ENCODE results near the gene RUSF1. TPM values are rescaled to one million over a fixed set of nuclear protein-coding genes. Genes with fewer than 3 reads are reported as not detected.

RUSF1 gene
- polyA plus RNA-seq, 3 donors: 69.2 to 72.4 (median 71.8) TPM

DNA sequence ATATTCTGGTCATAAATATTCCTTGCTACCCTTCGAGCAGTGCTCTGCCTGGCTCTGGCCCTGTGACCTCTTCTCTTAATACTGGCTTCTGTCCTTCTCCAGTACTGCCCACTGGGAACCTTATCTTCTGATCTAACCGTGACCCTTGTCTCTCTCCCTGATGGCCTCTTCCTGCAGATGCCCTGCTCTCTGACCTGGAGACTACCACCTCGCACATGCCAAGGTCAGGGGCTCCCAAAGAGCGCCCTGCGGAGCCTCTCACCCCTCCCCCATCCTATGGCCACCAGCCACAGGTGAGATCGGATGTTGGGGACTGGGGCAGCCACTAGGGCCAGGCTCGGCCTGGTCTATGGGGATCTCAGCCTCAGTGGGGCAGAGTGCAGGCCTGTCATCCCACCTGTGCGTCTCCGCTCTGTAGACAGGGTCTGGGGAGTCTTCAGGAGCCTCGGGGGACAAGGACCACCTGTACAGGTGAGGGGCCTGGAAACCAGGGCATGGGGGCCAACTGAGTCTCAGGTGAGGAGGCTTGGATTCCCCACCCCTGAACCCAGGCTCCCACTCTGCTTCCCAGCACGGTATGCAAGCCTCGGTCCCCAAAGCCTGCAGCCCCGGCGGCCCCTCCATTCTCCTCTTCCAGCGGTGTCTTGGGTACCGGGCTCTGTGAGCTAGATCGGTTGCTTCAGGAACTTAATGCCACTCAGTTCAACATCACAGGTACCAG is 34.8 kb downstream of the RUSF1 start:
- DNase-seq (ENCODE audit: low read depth in 3 of 3, low spot score in 2 of 3): no peak

- DNase-seq (ENCODE audit: low read depth in 3 of 3, low spot score in 2 of 3): no peak
These were observed 35.4 kb downstream of the RUSF1 start for GRCh38 chr16:31472709-31473203.

GRCh38 chr16:31471875-31472708 is 36.1 kb downstream of the RUSF1 start, which contains the start of gene TGFB1I1:
TSS of gene TGFB1I1 (plus strand) at chr16:31472152. CDS start at chr16:31472189, 37 bp downstream.
- DNase-seq (ENCODE audit: low read depth in 3 of 3, low spot score in 2 of 3): no peak

DNA sequence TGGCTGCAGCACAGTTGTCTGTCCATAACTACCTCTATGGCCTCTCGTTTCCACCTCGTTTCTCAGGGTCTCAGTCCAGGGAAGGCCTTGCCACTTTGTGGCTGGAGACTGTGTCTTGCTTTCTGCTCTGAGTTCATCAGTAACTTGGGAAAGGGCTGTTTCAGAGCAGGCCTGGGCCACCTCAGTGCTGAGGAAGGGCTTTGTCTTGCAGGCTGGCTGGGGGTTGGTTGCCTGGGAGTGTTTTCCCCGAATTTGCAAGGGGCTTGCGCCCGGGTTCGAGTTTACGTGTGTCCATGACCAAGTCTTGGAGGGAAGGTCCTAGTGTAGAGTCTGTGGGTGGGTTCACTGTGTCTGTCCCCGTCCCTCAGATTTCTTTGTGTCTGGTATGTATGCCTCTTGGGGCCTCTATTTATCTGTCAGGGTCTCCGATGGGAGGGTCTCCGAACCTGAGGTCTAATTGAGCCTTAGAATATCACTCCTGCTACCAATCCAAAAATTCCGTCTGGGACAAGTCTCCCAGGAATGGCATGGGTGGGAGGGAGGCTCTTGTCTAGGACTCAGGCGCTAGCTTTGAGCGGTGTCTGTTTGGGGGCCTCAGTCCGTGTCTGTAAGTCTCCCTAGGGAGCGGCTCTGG is 36.8 kb downstream of the RUSF1 start:
- DNase-seq (ENCODE audit: low read depth in 3 of 3, low spot score in 2 of 3): no peak

DNA sequence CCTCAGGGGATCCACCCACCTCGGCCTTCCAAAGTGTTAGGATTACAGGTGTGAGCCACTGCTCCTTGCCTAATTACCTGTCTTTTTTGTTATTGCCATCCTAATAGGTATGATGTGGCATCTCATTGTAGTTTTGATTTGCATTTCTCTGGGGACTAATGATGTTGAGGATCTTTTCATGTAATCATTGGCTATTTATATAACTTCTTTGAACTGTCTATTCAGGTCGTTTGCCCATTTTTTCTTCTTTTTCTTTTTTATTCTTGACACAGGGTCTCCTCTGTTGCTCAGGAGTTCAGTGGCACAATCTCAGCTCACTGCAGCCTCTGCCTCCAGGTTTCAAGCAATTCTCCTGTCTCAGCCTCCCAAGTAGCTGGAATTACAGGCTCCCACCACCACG is 37.6 kb downstream of the RUSF1 start:
- DNase-seq (ENCODE audit: low read depth in 3 of 3, low spot score in 2 of 3): no peak

DNA sequence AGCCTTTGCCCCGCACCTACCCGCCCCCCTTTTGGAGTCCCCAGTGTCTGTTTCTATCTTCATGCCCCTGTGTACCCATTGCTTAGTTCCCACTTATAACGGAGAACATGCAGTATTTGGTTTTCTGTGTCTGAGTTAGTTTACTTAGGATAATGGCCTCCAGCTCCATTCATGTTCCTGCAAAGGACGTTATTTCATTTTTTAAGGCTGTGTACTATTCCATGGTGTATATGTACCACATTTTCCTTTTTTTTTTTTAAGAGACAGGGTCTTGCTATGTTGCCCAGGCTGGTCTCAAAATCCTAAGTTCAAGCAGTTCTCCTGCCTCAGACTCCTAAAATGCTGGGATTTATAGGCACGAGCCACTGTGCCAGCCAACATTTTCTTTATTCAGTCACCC is 40.3 kb downstream of the RUSF1 start:
- no peak for DNase-seq (ENCODE audit: low read depth in 3 of 3, low spot score in 2 of 3)

GRCh38 chr16:31467151-31467773 is 40.9 kb downstream of the RUSF1 start:
- no peak for DNase-seq (ENCODE audit: low read depth in 3 of 3, low spot score in 2 of 3)

DNA sequence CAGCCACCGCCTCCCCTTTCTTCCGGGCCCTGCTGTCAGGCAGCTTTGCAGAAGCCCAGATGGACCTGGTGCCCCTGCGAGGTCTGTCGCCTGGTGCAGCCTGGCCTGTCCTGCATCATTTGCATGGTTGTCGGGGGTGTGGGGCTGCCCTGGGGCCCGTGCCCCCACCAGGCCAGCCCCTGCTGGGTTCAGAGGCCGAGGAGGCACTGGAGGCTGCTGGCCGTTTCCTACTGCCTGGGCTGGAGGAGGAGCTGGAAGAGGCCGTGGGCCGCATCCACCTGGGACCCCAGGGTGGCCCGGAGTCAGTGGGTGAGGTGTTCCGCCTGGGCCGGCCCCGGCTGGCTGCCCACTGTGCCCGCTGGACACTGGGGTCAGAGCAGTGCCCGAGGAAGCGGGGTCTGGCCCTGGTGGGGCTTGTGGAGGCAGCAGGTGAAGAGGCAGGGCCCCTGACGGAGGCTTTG is 41.8 kb downstream of the RUSF1 start:
- DNase-seq (ENCODE audit: low read depth in 3 of 3, low spot score in 2 of 3): no peak

DNA sequence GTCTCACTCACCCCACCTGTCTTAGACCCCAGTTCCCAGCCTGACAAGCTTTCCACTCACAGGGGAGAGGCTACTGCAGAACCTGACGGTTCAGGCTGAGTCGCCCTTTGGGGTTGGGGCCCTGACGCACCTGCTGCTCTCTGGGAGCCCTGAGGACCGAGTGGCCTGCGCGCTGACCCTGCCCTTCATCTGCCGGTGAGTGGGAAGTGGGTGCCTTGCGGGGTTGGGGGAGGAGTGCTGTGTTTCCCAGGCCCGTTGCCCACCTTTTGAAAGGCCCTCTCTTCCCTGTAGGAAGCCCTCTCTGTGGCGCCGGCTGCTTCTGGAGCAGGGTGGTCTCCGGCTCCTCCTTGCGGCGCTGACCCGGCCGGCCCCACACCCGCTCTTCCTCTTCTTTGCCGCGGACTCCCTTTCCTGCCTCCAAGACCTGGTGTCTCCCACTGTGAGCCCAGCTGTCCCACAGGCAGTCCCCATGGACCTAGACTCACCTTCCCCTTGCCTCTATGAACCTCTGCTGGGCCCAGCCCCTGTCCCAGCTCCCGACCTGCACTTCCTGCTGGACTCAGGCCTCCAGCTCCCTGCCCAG is 42.3 kb downstream of the RUSF1 start:
- no peak for DNase-seq (ENCODE audit: low read depth in 3 of 3, low spot score in 2 of 3)

DNA sequence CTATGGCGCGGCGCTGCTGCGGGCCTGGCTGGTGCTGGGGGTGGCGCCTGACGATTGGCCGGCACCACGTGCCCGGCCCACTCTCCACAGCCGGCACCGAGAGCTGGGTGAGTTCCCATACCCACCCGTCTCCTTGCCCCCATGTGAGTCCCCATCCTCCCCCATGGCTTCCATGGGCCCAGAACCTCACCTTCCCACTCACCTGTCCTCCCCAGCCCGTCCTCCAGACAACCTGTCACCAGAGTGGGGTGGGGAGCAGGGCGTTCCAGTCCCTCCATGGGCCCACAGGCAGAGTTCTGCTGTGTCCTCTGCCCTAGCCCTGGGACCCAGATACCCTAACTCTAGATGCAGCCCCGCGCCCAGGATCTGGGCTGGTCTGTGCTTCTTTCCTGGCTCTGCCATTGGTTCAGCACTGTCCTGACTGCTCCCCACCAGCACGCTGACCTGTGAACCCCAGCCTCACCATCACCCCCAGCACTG is 43.4 kb downstream of the RUSF1 start:
- DNase-seq (ENCODE audit: low read depth in 3 of 3, low spot score in 2 of 3): no peak

GRCh38 chr16:31464348-31464769 is 43.8 kb downstream of the RUSF1 start:
- DNase-seq (ENCODE audit: low read depth in 3 of 3, low spot score in 2 of 3): no peak

GRCh38 chr16:31461921-31462804 is 46.0 kb downstream of the RUSF1 start:
- no peak for DNase-seq (ENCODE audit: low read depth in 3 of 3, low spot score in 2 of 3)

- no peak for DNase-seq (ENCODE audit: low read depth in 3 of 3, low spot score in 2 of 3)
These were observed 46.8 kb downstream of the RUSF1 start for GRCh38 chr16:31461201-31461920.

- no peak for DNase-seq (ENCODE audit: low read depth in 3 of 3, low spot score in 2 of 3)
These were observed 47.6 kb downstream of the RUSF1 start for GRCh38 chr16:31460582-31461002.

- peak; percentile 96 to 100 (median 98) for DNase-seq (ENCODE audit: low read depth in 3 of 3, low spot score in 2 of 3)
These were observed 48.3 kb downstream of the RUSF1 start for GRCh38 chr16:31459687-31460581.

DNA sequence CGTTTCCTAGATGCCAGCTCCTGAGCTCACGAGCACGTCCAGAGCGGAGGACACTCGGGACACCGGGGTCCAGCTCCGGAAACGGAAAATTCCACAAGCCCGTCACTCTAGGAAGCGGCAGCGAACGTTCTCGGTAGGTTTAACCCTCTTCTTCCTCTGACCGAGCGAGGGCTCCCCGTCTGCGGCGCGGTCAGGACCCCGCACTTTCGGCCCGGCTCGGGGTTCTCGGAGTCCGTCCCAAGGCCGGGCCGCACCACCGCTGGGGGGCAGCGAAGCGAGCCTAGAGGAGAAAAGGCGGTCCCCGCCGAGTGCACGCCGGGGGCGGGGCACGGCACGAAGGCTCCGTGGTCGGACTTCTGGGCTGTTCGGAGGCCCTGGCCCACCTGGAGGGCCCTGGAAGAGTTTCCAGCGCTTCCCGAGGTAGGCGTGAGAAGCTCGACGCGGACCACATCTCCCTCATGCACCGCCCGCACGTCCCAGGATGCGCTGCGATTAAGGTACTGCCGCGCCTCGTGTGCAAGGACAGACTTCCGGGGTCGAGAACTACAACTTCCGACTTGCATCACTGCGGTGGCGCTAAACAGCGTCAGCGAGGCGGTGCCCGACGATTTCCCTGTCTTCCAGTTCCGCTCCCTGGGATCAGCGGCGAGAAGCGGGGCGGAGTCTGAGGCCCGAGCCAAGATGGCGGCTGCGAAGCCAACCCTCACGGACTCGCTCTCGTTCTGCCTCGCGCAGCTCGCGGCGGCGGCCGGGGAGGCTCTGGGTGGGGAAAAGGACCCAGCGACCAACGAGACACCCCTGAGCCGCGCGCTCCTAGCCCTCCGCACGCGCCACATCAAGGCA is 49.1 kb downstream of the RUSF1 start, which contains the start of gene ARMC5:
Gene ARMC5 (plus strand): TSS at position 658 of the 843 bp plus-strand sequence. CDS start 24 bp downstream, at position 682.
- peak; percentile 94 to 95 (median 95) for DNase-seq (ENCODE audit: low read depth in 3 of 3, low spot score in 2 of 3)

Data from right renal cortex interstitium (tissue), 3 donors.